Kidney epithelial cell (primary cell): ENCODE measurements around the gene LSS. TPM values are rescaled to one million over a fixed set of nuclear protein-coding genes. Genes with fewer than 3 reads are reported as not detected.

Experiments
- DNase-seq: peaks from one replicate; pipeline ENCODE4 v3.0.0-alpha.2; 2010; ENCODE audit warnings: low read depth
- H3K27me3 ChIP-seq: 2 replicates; pipeline ENCODE4 v1.6.0; 2011; ENCODE audit warnings: low read length; ENCODE audit not compliant: control insufficient read depth, insufficient read depth
- H3K36me3 ChIP-seq: 2 replicates; pipeline ENCODE4 v1.5.1; 2011; ENCODE audit warnings: low read length; ENCODE audit not compliant: control insufficient read depth, insufficient read depth
- H3K4me3 ChIP-seq: 2 replicates; pipeline ENCODE4 v1.5.1; 2011; ENCODE audit warnings: low read depth, mild to moderate bottlenecking, control low read depth, low read length
- CTCF ChIP-seq: IDR thresholded peaks from 2 replicates; pipeline ENCODE4 v1.5.1; 2011; ENCODE audit warnings: mild to moderate bottlenecking, moderate library complexity, low read length, control low read depth, inconsistent platforms; ENCODE audit not compliant: insufficient read depth, poor library complexity, severe bottlenecking
- total RNA-seq: library from RNA; depleted of rRNA; stranded (reverse); fragments of >200 nt; gene quantifications from 2 replicates; pipeline ENCODE4 v1.2.3, GENCODE V29; 2015

LSS gene
- total RNA-seq, 1 donor from 2014 or later = 74.5 TPM

GRCh38 chr21:46158666-46159300 lies 69.8 kb downstream of the LSS start:
- TF ChIP-seq CTCF = no peak
- Histone ChIP-seq H3K27me3 (peaks cover 2% of the 10 kb centered on the region), H3K36me3 (no peaks in the 10 kb centered on the region), H3K4me3 (no peak overlapping the region)
- no peak for DNase-seq

- TF ChIP-seq CTCF = no peak
- DNase-seq = no peak
- Histone ChIP-seq H3K4me3 (no peak overlapping the region), H3K36me3 (no peaks in the 10 kb centered on the region), H3K27me3 (peaks cover 2% of the 10 kb centered on the region)
Measured at GRCh38 chr21:46157987-46158451, 70.6 kb downstream of the LSS start.

- Histone ChIP-seq H3K4me3 (no peak overlapping the region), H3K27me3 (peaks cover 2% of the 10 kb centered on the region), H3K36me3 (no peaks in the 10 kb centered on the region)
- no peak for TF ChIP-seq CTCF
- DNase-seq = no peak
Measured at GRCh38 chr21:46157396-46157986, 71.1 kb downstream of the LSS start.

- TF ChIP-seq CTCF = no peak
- H3K4me3 ChIP-seq = no peak overlapping the region
Measured at GRCh38 chr21:46156678-46157077, 71.9 kb downstream of the LSS start.

GRCh38 chr21:46156378-46156645 lies 72.3 kb downstream of the LSS start:
- Histone ChIP-seq H3K4me3 (no peak overlapping the region), H3K36me3 (no peaks in the 10 kb centered on the region), H3K27me3 (peaks cover under 1% of the 10 kb centered on the region)
- no peak for TF ChIP-seq CTCF
- DNase-seq = no peak

More at GRCh38 chr21:46156678-46157077, 71.9 kb downstream of the LSS start:
- no peaks in the 10 kb centered on the region for H3K36me3 ChIP-seq
- H3K27me3 ChIP-seq = peaks cover 2% of the 10 kb centered on the region
- no peak for DNase-seq
